Measurements from ENCODE around the gene MYO16. TPM values are rescaled to one million over a fixed set of nuclear protein-coding genes. Genes with fewer than 3 reads are reported as not detected.

The MYO16 gene
- total and polyA plus RNA-seq, 2 of the 4 experiments (the other 2 are of a cell fraction): under 0.01 to 0.03 TPM

- H3K56ac ChIP-seq (ENCODE audit: extremely low read depth, insufficient read depth, low read length): no peak overlapping the region
- H3K9me3 ChIP-seq (ENCODE audit: control insufficient read depth, insufficient read depth, low read length): no peaks in the 10 kb centered on the region
- no peaks in the 10 kb centered on the region for H3K36me3 ChIP-seq (ENCODE audit: control insufficient read depth, insufficient read depth, low read length)
- H2BK20ac ChIP-seq (ENCODE audit: low read depth, low read length): no peak overlapping the region
- H3K4me2 ChIP-seq (ENCODE audit: low read depth, low read length): no peak overlapping the region
- no peak overlapping the region for H3K9ac ChIP-seq (ENCODE audit: low read depth, low read length)
- H2AFZ ChIP-seq (replicated peaks; ENCODE audit: low read length, poor library complexity): no peak overlapping the region
- TF ChIP-seq RCOR1 (IDR thresholded peaks at IDR 0.05; ENCODE audit: insufficient replicate concordance, low read length) (no peak), CHD1 (IDR thresholded peaks at IDR 0.05; ENCODE audit: low read depth, low read length) (no peak)
- ATAC-seq (ENCODE audit: low read depth) (no peak), DNase-seq (no peak)
- H3K9me1 ChIP-seq (ENCODE audit: insufficient read depth, low read length): no peaks in the 10 kb centered on the region
- no peak overlapping the region for H4K8ac ChIP-seq (ENCODE audit: low read depth in 2 of 2, low read length in 2 of 2)
- H2AK9ac ChIP-seq (replicated peaks; ENCODE audit: low read depth, low read length, poor library complexity): no peak overlapping the region
- H4K5ac ChIP-seq (ENCODE audit: low read depth, low read length): no peak overlapping the region
- H3K4ac ChIP-seq (ENCODE audit: low read depth, low read length): no peak overlapping the region
- H3K4me3 ChIP-seq (ENCODE audit: insufficient read depth, low read depth, low read length): no peak overlapping the region
- H3K79me1 ChIP-seq (ENCODE audit: low read depth in 1 of 2, low read length in 2 of 2): no peaks in the 10 kb centered on the region
- dilution Hi-C loops (cut with HindIII; ENCODE audit: low sequenced_read_pairs, unreplicated experiment) (no loop called here), intact Hi-C loops (cut with micrococcal nuclease) (no loop called here), in situ Hi-C loops (cut with MboI; ENCODE audit: low sequenced_read_pairs) (no loop called here)
- H3K4me1 ChIP-seq (ENCODE audit: control insufficient read depth, insufficient read depth, low read length): no peaks in the 10 kb centered on the region
- POLR2A ChIA-PET (ENCODE audit: unreplicated experiment): no interaction called here
- no peak overlapping the region for H3K23ac ChIP-seq (ENCODE audit: low read depth, low read length)
- CTCF ChIA-PET: no interaction called here
- H3K18ac ChIP-seq (ENCODE audit: low read depth, low read length): no peak overlapping the region
- H3K14ac ChIP-seq (replicated peaks; ENCODE audit: low read depth, low read length): no peak overlapping the region
- no CpG with 5 or more reads among the region's 1 CpG for WGBS, 2 experiments (ENCODE audit: extremely low coverage in 2 of 2, insufficient read length in 1 of 2)
- H2AK5ac ChIP-seq (ENCODE audit: low read depth, low read length): no peak overlapping the region
- H3K27ac ChIP-seq (ENCODE audit: insufficient read depth, low read length): no peak overlapping the region
- no TSS peak for BruUV-seq (replicated peaks)
- H2BK5ac ChIP-seq (ENCODE audit: low read depth, low read length, poor library complexity, severe bottlenecking): no peak overlapping the region
- no peak overlapping the region for H2BK120ac ChIP-seq (ENCODE audit: low read depth, low read length)
- no peaks in the 10 kb centered on the region for H4K20me1 ChIP-seq (ENCODE audit: insufficient read depth, low read length)
- H4K91ac ChIP-seq (ENCODE audit: insufficient read depth, low read depth, low read length): no peak overlapping the region
- no peak overlapping the region for H2BK15ac ChIP-seq (ENCODE audit: low read depth, low read length)
- H3K27me3 ChIP-seq (ENCODE audit: control insufficient read depth, insufficient read depth, low read length): no peaks in the 10 kb centered on the region
These were observed 130.7 kb downstream of the MYO16 start for GRCh38 chr13:108760129-108760528.
